Activated CD4-positive, alpha-beta T cell treated with anti-CD3 and anti-CD28 coated beads for 1 hour (primary cell): ENCODE measurements around the gene CDK8.

Experiments
- DNase-seq: peaks from one replicate; pipeline ENCODE4 v3.0.0-alpha.2; 2020

The CDK8 gene

DNA sequence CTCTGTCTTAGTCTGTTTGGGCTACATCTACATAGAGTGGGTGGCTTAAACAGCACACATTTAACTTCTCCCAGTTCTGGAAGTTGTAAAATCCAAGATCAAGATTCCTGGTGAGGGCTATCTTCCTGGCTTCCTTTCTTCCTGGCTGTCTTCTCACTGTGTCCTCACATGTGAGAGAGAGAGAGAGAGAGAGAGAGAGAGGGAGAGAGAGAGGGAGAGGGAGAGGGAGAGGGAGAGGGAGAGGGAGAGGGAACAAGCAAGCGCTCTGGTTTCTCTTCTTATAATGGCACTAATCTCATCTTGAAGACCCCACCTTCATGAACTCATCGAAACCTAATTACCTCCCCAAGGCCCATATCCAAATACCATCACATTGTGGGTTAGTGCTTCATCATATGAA lies 69.2 kb downstream of the CDK8 start:
- DNase-seq = no peak

DNA sequence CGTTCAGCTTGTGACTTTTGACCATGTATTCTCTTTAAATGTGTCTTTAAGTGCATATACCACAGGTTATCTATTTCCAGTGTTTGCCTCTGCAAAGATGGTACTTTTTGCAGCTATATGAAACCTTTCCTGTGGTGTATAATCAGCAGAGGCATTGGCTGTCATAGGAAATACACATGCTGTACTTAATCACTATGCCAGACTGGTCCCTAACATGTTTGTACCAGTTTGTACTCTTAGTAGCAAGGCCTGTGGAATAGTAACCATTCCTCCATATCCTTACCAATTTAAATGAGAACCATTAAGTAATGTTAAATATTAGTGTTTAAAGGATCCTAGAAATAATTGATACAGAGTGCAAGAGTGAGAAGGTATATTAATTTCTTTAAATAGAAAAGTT lies 69.8 kb downstream of the CDK8 start:
- DNase-seq = no peak

DNA sequence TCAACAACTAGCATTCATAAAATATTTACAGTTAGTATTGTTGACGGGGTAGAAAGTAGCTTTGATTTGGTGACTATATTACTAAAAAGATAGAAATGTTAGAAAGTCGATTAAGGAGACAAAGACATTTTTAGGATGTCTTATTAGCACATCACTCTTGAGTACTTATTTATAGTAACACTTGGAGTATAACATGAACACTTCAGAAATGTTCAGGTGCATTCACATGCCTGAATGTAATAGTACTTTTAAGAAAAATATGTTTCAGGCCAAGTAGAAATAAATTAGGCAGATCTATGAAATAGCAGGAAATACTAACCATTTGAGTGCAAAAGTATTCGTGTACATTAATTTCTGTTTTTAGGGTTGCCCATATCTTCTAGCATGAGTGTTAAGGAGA lies 70.4 kb downstream of the CDK8 start:
- no peak for DNase-seq

DNA sequence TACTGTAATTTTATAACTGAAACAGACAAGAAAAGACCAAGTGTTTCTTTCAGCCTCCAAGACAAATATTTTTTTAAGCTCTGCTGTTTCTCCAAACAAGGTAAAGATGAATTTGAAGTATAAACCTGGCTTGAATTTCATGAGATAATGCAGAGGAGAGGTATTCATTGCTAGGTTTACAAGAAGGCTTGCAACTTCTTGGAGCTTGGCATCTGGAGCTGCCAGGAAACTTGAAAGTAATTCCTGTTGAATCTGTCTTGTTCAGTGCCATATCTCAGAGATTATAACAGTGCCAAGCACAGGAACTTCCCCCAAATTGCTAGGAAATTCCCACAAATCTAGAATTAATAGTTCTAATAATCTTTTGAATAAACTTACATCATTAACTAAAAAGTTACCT lies 70.9 kb downstream of the CDK8 start:
- DNase-seq = no peak

DNA sequence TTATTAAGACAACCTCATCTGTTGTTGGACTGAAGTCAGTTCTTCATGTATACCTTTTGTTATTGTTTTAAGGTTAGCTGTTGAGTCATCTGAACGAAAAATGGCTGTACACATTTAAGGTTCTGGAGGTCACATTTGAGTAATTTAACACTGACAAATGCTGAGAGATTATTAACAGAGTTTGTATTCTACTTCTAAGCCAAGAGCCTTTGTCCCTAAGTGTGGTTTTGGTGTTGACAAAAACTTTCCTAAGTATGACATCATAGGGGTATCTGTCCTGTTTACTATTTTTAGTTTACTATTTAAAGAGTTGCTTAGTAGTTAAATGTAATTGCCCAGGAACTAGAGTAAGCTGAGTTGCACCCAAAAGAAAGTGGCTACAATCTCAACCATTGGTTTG lies 71.9 kb downstream of the CDK8 start:
- DNase-seq = no peak

DNA sequence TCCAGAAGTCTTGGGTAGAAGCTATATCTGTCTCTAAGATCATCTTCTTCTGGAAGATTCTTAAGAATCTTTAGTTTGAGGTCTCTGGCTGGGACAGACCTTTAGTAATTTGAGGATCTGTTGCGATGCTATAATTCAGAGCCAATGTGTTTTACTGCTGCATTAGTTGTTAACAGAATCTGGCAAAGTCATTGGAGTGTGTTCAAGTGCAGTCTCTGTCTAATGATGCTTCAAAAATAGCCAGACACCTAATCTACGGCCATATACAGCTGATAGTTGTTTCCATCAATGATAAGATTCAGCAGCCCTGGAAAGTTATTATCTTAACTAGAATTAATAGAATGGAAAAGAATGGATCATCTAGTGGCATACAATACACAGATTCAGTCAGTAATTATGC lies 72.6 kb downstream of the CDK8 start:
- DNase-seq = no peak

DNA sequence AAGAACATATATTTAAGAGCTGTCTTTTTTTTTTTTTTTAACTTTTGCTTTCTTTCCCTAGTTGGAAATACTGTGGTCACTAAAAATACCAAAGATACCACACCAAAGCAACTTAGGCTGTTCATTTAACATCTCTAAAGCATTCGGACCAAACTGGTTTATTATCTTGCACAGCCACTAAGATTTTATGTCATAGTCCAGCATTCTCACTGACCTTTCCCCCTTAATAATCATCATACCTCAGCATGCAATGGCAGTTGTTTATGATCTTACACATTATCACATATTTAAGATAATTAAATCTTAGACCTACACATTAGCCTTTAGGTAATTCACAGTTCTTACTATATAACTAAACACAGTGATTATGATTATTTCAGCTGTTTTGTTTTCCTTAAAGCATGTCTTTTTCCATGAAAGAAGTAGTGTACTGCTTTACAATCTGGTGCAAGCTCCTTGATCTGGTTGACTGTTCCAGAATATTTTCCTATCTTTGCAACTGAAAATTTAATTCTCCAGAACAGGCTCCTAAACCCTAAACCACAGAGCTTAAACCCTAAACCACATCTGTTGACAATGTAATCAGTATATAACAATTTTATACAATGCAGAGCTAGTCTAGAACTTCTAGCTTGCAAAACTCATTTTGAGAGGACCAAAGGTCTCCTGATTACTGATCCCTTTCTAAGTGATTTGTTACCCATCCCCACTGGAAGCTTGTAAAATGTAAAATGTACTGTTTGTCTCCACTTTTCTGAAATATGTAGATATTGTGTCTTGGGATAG lies 74.2 kb downstream of the CDK8 start:
- no peak for DNase-seq

DNA sequence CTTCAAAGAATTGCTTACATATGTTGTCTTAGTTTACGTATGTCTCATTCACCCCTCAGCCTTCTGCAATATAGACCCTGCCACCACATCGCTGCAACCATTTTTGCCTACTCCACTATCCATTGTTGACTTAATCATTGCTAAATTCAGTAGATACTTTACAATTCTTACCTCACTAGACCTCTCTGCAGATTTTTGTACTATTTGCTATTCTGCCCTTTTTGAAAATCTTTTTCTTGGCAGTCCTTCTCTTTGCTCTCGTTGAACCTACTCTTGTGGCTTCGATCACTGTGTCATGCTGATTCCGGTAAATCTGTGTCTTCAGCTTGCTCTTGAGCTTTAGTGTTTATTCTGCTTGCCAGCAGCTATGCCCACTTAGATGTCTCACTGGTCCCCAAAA lies 81.2 kb downstream of the CDK8 start:
- no peak for DNase-seq

DNA sequence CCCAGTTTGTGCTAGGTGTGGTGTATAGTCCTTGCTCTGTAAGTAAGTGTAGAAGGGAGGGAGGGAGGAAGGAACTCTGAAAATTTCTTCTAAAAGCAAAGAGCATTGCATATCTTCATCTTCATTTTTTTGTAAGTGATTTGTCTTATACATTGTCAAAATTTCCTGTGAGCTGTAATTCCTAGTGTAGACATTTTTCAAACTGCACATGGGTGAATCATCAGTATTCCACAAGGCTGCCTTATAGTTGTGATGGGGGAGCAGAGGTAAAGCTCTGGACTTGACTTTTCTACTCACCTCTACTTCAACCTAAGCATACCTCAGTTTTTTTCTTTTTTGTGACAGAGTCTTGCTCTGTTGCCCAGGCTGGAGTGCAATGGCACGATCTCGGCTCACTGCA lies 86.9 kb downstream of the CDK8 start:
- DNase-seq = no peak

DNA sequence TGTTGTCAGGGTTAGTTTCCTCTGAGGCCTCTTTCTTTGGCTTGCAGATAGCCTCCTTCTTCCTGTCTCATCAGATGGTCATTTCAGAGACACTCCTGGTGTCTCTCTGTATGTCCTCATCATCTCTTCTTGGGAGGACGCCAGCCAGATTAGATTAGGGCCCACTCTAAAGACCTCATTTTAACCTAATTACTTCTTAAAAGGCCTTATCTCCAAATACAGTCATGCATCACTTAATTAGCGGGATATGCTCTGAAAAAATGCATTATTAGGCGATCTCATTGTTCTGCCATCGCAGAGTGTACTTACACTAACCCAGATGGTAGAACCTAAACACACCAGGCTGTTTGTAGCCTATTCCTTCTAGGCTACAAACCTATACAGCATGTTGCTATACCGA lies 89.0 kb downstream of the CDK8 start:
- DNase-seq = no peak

DNA sequence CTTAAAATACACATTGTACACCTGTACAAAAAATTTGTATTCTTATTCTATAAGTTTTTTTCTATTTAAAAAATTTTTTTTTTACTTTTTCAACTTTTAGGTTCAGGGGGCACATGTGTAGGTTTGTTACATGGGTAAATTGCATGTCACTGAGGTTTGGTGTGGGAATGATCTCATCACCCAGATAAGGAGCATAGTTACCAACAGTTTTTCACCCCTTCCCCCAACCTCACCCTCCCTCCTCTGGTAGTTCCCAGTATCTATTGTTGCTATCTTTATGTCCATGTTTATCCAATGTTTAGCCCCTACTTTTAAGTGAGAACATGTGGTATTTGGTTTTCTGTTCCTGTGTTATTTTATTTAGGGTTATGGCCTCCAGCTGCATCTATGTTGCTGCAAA lies 89.9 kb downstream of the CDK8 start:
- no peak for DNase-seq

DNA sequence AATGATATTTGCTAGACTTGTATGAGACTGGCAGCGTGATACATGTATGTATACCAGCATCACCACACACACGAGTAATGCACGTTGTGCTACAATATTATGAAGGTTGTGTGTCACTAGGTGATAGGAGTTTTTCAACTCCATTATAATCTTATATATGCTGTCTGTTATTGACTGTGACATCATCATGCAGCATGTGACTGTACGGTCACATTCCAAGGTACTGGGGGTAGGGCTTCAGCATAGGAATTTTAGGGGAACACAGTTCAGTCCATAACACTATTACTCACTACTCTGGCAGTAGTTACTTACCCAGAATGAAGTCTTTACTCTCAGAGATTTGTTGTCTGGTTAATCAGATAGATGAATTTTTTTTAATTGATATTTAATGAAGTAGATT lies 91.1 kb downstream of the CDK8 start:
- no peak for DNase-seq

DNA sequence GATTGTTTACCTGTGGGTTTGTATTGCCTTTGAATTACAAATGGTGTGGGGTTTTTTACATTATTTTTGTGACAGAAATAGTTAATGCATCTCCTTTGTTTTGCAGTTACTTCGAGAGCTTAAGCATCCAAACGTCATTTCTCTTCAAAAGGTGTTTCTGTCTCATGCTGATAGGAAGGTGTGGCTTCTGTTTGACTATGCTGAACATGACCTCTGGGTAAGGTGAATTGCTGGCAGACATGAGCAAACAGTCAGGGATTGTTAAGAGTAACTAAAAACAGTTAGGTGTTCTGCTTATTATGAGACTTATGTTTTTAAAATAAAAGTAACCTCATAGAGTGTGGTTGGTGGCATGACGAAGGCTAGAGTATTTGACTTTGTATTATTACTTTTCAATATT lies 95.0 kb downstream of the CDK8 start:
- DNase-seq = no peak

DNA sequence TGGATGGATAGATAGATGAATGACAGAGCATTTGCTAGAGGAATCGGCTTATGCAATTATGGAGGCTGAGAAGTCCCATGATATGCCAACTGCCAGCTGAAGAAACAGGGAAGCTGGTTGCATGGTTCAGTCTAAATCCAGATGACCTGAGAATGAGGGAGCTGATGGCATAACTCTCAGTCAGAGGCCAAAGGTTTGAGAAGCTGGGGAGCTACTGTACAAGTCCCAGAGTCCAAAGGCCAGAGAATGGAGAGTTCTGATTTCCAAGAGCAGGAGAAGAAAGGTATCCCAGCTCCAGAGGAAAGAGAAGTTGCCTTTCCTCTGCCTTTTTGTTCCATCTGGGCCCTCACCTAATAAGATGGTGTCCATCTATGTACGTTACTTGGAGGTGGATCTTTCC lies 108.3 kb downstream of the CDK8 start:
- DNase-seq = no peak

DNA sequence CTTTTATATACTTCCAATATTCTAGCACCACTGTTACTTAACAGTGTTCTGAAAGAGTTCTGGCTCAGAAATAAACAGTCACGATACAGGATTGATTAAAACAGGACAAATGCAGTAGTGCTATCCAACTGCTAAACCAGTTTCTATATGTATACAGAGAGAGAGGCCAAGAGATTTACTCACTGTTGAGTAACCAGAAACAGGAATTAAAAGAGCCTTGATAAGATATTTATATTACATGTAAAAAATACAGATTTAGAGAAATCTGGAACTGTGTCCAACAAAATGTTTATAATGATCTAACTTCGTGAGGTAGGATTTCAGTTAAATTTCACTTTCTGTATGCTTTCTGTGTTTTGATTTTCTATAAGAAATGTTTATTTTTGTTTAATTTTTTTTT lies 116.6 kb downstream of the CDK8 start:
- no peak for DNase-seq

DNA sequence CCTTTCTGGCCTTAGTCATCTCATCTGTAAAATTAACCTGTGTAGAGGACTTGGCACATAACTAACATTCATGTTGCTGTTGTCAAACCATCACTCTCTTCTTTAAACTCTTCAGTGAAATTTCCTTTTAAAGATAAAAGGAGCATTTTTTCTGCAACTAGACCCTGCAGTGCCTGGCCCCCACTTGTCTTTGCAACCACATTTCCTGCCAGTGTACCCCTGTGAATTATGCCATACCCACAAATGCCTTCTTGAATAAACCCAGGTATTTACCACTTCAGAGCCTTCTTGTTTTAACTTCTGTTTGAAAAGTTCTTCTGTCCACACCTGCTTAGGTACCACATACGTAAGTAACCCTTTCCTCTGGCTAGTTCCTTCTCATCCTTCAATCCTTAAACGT lies 118.8 kb downstream of the CDK8 start:
- no peak for DNase-seq

DNA sequence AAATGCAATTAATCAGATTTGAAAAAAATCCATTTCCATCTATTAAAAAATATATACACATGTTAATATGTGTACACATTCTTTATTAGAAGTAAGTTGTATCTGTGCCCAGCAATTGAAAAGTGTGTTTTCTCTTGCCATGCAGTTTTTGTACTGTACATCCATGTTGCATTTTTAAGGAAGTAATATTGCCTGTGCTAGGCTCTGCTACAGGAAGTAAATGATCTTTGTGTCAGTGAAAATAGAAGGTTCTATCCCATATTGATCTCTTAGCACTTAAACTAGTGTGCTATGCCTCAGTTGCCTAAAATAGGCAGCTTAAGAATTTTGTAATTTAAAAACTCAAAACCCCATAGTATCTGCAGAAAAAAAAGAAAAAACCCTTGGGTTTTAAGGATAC lies 122.5 kb downstream of the CDK8 start:
- DNase-seq = no peak

DNA sequence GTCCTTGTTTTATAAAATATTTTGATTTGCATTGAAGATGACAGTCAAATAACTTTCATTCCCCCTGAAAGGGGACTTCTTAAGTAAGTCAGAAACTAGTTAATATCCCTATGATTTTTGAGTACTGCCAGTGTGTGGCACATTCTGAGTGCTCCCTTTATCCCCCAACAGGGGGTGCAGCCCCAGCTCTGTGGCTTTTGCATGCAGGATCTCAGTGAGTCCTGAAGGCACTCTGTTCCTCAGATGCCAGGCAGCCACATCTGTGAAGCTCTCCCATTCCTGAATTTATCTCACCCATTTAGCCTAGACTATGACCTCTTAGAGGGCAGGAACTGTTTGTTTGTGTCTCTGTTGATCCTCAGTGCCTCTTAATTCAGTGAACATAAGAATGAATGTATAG lies 123.1 kb downstream of the CDK8 start:
- no peak for DNase-seq

DNA sequence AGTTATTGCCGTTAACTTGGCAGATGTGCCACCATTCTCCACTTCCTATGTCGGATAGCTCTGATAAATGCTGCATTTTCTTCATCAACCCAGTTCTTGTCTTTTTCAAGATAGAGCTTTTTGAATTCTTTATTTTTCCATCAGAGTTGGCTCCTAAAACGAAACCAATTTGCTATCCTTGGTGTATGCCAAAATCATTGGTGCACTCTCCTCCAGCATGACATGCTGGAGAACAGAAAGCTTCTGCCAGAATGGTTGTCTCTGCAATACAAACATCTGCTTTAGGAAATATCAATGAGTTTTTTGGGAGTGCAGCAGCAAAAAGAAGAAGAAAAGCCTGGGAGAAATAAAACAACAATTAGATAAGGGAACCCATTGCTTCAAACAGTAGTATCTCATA lies 124.2 kb downstream of the CDK8 start:
- no peak for DNase-seq

DNA sequence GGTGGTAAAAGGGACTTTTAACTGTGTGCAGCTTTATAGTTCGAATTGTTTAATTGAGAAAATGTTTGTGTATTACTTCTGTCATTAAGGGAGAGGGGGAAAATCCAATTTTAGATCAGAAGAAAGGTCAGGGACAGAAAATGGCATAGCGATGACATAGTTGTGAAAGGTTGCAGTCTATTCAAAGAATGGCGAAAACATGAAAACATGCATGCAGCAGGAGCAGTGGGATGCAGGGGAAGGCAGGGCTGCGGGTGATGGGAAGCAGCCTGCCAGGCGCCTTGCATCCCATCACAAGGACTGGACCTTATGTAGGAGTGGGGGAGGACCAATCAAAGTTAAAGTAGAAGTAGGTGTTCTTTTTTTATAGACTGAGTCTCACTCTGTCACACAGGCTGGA lies 125.9 kb downstream of the CDK8 start:
- DNase-seq = no peak

DNA sequence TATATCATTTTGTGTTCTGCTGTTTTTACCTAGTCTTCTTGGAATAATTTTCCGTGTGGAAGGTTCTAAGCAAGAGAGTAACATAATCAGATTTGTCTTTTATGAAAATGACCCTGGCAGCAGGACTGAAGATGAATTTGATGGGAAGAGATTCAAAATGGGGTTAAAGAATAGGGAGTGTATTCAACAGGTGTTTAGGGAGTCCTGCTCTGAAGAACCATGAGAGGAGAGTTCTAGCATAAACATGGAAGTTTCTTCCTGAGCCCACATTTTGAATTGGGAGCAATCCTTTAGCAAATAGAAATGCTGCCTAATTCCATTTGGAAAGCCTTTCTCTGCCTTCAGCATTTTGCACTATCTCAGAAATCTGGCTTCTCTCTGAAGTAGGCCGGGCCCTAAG lies 127.0 kb downstream of the CDK8 start:
- DNase-seq = no peak

DNA sequence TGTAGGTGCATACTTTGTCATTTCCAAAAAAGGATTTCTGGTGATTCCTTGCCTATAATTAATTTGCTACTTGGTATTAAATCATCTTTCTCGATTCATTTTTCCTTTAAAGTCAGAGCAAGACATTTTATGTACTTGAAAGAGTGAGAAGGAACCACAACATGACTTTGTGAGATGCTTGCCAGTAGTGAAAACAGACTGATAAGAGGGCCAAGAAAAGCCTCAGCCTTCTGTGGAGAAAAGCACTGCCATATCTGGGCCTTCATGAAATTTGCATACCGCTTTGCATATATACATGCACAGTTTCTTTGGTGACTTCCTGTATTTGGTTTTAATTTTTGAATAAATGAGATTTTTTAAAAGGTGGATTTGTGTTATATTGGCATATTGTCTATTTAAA lies 128.4 kb downstream of the CDK8 start:
- no peak for DNase-seq

DNA sequence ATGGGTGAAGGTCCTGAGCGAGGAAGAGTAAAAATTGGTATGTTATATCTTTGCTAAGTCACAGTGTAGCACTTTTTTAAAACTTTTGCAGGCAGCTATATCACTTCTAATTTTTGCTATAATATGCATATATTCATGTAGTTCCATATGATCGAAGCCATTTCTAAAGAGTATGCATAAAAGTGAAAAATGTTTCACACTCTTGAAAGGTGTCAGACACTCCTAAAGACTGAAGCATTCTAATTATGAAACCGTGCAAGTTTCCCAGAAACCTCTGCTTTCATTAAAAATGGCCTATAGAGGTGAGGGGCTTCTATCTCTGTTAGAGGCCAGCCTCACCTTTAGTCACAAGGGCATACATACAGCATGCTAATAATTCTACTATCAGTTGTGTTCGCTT lies 128.9 kb downstream of the CDK8 start:
- DNase-seq = no peak

DNA sequence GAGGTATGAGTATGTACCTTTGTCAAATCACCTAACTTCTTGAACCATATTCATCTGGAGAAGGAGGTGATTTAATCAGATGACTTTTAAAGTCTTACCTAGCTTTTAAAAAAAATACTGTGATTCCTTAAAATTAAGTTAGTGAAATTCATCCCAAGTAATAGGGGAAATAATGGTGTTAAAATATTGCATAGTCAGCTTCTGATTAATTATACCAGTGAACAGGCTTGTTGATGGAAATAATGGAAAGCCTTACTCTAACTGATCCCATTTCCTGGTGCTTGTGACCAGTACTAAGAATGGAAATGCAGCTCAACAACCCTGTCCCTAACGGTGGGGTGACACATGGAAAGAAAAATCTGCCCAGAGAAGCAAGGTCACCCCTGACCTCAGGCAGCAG lies 130.7 kb downstream of the CDK8 start:
- DNase-seq = no peak

DNA sequence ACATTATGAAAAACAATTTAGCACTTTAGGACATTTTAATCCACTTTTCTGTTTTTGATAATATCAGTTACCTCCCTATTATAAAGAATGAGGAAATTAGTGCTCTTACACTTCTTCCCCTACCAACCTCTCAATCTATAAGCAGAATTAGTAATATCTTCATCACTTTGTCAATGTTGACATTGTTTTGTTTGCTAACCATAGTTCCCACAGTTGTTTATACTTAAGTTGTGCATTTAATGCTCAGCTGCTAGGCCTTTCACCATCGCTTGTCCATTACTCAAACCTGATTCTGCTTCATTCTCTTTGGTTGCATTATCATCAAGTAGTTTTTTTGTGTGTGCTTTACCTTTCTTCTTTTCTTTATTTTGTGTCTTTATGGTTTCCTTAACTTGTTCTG lies 132.1 kb downstream of the CDK8 start:
- no peak for DNase-seq

DNA sequence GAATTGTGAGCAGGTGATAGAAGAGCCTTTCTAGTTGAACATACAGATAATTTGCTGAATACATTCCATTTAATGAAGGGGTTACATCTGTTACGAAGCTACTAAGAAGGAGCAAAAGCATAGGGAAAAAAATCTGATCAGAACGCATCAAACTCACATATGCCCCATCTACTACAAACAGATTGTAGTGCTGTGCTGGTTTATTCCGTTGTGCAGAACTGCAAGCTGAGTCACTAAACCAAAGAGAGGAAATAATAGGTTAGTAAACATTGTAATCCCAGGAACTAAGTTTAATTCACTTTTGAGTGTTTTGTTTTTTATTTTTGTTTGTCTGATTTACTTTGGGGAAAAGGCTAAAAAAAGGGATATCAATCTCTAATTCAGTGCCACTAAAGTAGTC lies 136.3 kb downstream of the CDK8 start:
- DNase-seq = no peak
